ENCODE data around the gene WDR45B. TPM values are rescaled to one million over a fixed set of nuclear protein-coding genes. Genes with fewer than 3 reads are reported as not detected.

WDR45B gene
- polyA plus RNA-seq, 3 donors from 2014 or later: 34.3 to 65.5 (median 48.9) TPM

DNA sequence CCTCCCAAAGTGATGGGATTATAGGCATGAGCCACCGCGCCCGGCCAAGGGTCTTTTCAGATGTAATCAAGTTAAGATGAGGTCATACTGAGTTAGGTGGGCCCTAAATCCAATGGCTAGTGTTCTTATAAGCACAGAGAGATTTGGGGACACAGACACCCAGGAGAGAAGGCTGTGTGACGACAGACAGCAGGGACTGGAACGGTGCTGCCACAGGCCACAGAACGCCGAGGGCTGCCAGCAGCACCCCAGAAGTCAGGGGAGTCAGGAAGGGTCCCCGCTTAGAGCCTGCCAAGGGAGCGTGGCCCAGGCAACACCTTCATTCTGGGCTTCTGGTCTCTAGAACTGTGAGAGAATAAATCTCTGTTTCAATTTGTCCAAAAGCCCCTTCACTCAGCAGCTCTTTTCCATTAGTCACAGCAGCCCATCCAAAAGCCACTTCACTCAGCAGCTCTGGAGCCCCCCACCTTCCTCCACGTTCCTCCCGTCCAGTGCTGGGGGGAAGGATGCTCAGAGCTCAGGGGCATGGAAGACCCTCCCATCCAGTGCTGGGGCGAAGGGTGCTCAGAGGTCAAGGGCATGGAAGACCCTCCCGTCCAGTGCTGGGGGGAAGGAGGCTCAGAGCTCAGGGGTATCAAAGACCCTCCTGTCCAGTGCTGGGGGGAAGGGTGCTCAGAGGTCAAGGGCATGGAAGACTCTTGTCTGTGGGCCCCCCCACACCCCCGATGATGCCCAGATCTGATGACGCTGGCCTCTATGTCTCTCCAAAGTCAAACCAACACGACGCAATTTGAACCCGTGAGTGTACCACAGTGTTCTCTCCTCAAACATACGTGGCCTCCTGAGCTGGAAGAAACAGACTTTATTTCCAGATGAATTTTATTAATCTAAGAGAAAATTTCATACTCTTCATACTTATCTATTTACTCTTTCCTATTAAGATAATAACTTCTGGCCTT is 38.4 kb upstream of the WDR45B start:
- Mint-ChIP-seq H3K27me3 (ENCODE audit: low read depth in 3 of 3) (peaks cover 0 to 2% (median 0%) of the 10 kb centered on the region in 3 donors), H3K36me3 (peaks cover 3 to 13% (median 10%) of the 10 kb centered on the region in 3 donors), H3K4me1 (no peaks in the 10 kb centered on the region), H3K27ac (peak overlapping the region in 1 of 6 donors; percentile 14), H3K4me3 (no peak overlapping the region), H3K9me3 (peaks cover 0 to 8% (median 5%) of the 10 kb centered on the region in 6 donors)
- DNase-seq: no peak

DNA sequence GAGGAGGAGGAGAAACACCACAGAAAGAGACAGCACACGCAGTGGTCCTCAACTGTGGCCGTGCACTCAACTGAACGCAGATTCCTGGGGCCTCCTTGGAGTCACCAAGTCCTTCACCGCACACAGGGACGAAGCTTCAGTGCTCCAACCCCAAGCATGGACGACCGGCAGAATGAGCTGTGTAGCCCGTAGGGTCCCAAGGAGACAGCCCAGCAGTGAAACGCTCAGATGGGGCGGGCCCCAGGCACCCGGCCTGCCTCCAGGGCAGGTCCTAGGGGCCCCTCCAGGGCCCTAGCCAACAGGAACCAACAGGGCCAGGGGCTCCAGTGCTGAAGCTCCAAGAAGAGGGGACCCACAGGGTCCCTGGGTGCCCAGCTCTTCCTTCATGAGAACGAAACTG is 37.0 kb upstream of the WDR45B start:
- H3K27me3 Mint-ChIP-seq (ENCODE audit: low read depth in 3 of 3): peaks cover 0 to 2% (median 2%) of the 10 kb centered on the region in 3 donors
- DNase-seq: no peak
- H3K4me3 Mint-ChIP-seq: no peak overlapping the region
- H3K27ac Mint-ChIP-seq: no peak overlapping the region
- H3K9me3 Mint-ChIP-seq: peaks cover 0 to 9% (median 8%) of the 10 kb centered on the region in 6 donors
- no peaks in the 10 kb centered on the region for H3K4me1 Mint-ChIP-seq
- H3K36me3 Mint-ChIP-seq: peaks cover 3 to 14% (median 11%) of the 10 kb centered on the region in 3 donors

DNA sequence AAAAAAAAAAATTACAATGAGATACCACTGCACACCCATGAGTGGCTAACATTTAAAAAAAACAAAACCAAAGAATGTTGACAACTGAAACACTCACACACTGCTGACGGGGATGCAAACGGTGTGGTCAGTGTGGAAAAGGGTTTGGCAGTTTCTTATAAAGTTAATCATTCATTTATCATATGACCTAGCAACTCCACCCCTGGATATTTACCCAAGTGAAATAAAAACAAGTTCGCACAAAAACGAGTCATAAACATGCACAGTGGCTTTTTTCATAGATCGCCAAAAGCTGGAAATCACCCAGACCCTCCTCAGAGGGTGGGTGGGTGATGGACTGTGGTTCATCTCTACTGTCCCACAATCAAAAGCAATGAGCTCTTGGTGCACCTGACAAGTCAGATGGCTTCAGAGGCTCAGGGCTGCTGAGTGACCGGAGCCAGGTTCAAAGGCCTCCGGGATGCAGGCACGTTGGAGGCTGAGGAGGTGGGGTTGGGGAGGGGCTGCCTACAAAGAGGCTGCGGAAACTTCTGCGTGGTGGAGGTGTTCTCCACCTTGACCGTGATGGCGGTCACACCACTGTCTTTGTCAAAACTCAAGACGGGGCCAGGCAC is 36.1 kb upstream of the WDR45B start:
- Mint-ChIP-seq H3K4me1 (no peaks in the 10 kb centered on the region), H3K27me3 (ENCODE audit: low read depth in 3 of 3) (peaks cover 0 to 2% (median 2%) of the 10 kb centered on the region in 3 donors), H3K4me3 (no peak overlapping the region), H3K9me3 (peaks cover 0 to 9% (median 8%) of the 10 kb centered on the region in 6 donors), H3K27ac (no peak overlapping the region), H3K36me3 (peaks cover 3 to 10% (median 7%) of the 10 kb centered on the region in 3 donors)
- no peak for DNase-seq

DNA sequence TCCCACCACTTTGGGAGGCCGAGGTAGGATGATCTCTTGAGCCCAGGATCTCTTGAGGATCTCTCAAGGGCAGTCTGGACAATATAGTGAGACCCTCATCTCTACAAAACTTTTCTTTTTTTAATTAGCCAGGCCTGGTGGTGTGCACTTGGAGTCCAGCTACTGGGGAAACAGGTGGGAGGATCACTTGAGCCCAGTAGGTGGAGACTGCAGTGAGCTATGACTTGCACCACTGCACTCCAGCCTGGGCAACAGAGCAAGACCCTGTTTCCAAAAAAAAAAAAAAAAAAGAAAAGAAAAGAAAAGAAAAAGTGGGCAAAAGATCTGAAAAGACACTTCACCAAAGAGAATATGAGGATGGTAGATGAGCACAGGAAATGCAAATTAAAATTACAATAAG is 35.3 kb upstream of the WDR45B start:
- Mint-ChIP-seq H3K27ac (no peak overlapping the region), H3K4me1 (no peaks in the 10 kb centered on the region), H3K36me3 (peaks cover 3 to 10% (median 7%) of the 10 kb centered on the region in 3 donors), H3K4me3 (no peak overlapping the region), H3K9me3 (peaks cover 0 to 9% (median 8%) of the 10 kb centered on the region in 6 donors), H3K27me3 (ENCODE audit: low read depth in 3 of 3) (peaks cover 0 to 6% (median 2%) of the 10 kb centered on the region in 3 donors)
- DNase-seq: no peak

DNA sequence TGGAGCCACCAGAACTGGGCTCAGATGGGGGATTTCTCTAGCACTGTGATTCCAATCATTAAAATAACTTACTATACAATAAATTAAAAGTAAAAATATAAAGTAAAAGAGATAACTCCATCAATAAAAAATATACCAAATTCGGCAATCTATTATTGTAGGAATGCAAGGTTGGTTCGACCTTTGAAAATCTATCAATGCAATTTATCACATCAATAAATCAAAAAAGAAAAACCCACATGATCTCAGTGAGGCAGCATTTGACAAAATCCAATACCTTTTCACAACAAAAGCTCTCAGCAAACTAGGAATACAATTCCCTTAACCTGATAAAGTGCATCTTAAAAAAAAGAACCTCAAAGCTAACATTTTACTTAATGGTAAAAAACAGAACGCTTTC is 33.3 kb upstream of the WDR45B start:
- H3K4me3 Mint-ChIP-seq: no peak overlapping the region
- peaks cover 0 to 8% (median 2%) of the 10 kb centered on the region in 3 donors for H3K27me3 Mint-ChIP-seq (ENCODE audit: low read depth in 3 of 3)
- H3K9me3 Mint-ChIP-seq: peaks cover 0 to 9% (median 8%) of the 10 kb centered on the region in 6 donors
- H3K27ac Mint-ChIP-seq: no peak overlapping the region
- H3K36me3 Mint-ChIP-seq: peaks cover 3 to 10% (median 7%) of the 10 kb centered on the region in 3 donors
- no peaks in the 10 kb centered on the region for H3K4me1 Mint-ChIP-seq
- no peak for DNase-seq

DNA sequence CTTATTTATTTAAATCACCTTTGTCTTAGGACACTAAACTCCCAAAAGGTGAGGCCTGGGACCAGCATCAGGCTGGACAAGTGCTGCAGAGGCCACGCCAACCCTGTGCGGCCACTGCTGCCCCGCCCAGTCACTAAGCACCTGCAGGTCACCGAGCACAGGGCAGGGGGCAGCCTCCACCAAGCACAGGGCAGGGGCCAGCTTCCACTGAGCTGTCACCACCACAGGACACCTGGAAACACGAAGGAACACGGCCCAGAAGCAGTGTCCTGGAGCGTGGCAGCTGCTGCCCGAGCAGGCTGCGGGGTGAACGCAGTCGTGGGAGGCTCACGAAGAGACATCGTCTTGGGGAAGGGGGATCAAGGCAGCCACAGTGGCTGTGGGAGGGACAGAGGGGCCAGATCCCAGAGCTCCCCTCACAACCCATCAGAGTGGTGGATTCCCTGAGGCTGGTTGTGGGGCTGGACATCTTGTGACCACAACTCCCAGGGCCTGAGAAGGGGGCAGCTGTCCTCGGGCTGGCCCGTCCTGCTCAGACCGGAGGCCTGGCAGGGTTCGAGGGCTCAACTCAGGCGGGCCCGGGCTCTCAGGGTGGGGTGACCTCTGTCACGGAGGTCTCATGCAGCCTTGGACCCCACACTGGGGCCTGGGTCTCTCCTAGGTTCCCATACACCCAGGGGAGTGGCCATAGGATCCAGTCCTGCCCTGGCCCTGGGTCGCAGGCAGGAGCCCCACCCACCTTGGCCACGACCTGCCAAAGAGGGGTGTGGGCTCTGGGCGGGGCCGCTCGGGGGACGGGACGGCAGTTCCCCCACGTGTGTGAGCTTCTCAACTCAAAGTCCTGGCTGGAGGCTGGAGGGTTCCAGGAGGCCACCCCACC is 31.6 kb upstream of the WDR45B start:
- peaks cover 0 to 9% (median 8%) of the 10 kb centered on the region in 6 donors for H3K9me3 Mint-ChIP-seq
- no peak for DNase-seq
- no peak overlapping the region for H3K27ac Mint-ChIP-seq
- no peak overlapping the region for H3K4me3 Mint-ChIP-seq
- peaks cover 2 to 9% (median 2%) of the 10 kb centered on the region in 3 donors for H3K27me3 Mint-ChIP-seq (ENCODE audit: low read depth in 3 of 3)
- no peaks in the 10 kb centered on the region for H3K4me1 Mint-ChIP-seq
- peaks cover 3 to 10% (median 7%) of the 10 kb centered on the region in 3 donors for H3K36me3 Mint-ChIP-seq

DNA sequence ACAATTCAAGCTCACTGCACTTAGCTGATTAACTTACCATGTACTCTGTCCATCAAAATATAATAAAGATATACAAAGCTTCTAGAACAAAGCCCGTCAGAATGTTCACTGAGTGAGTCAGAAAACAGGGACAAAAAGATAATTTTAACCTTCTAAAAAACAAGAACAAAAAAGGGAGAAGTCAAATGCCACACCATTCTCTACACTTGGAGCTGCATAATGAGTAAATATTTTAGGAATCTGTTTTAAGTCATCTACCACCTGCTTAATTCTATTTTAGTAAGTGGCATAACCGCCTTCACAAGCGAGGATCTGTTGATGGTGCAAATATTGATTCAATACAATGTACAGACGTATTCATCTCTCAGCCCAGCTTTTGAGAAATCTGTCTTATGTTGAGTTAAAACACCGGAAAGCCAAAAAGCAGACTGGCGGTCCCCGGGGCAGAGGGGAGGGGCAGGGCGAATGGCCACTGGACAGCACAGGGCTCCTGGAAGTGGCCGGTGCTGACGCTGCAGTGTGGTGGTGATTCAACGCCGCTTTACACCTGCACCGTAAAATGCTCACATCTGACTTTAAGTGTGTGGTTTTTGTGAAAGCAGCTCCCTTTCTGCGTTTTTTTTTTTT is 30.1 kb upstream of the WDR45B start:
- H3K9me3 Mint-ChIP-seq: peaks cover 0 to 9% (median 8%) of the 10 kb centered on the region in 6 donors
- no peak overlapping the region for H3K4me3 Mint-ChIP-seq
- H3K4me1 Mint-ChIP-seq: no peaks in the 10 kb centered on the region
- no peak overlapping the region for H3K27ac Mint-ChIP-seq
- H3K36me3 Mint-ChIP-seq: peaks cover 3 to 10% (median 7%) of the 10 kb centered on the region in 3 donors
- peaks cover 2 to 9% (median 2%) of the 10 kb centered on the region in 3 donors for H3K27me3 Mint-ChIP-seq (ENCODE audit: low read depth in 3 of 3)
- no peak for DNase-seq

DNA sequence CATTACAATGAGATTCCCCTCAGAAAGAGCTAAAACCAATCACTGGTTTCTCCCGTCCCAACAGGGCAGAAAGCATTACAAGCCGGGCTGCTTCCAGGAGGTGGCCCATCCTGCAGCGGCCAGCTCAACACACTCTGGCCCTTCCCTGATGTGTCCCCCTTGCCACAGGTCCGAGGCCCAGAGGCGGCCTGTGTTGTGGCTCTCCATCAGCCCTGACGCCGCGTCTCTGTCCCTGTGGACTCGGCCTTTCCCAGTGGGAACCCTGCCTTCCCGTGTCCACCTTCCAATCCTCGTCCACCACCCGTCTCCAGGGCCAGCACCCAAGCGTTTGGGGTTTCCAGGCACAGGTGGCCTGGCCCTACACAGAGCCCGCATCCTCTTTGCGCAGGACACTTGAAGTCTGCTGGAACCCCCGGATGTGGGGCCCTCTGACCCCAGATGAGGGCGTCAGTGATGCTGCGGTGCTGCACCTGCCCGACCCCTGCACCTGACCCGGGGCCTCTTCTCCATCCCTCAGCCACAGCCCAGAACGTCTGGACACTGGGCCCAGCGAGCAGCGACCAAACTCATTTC is 29.2 kb upstream of the WDR45B start:
- peaks cover 2 to 9% (median 2%) of the 10 kb centered on the region in 3 donors for H3K27me3 Mint-ChIP-seq (ENCODE audit: low read depth in 3 of 3)
- no peak overlapping the region for H3K27ac Mint-ChIP-seq
- no peak for DNase-seq
- H3K4me1 Mint-ChIP-seq: no peaks in the 10 kb centered on the region
- H3K4me3 Mint-ChIP-seq: no peak overlapping the region
- H3K36me3 Mint-ChIP-seq: peaks cover 3 to 8% (median 7%) of the 10 kb centered on the region in 3 donors
- H3K9me3 Mint-ChIP-seq: peaks cover 0 to 9% (median 8%) of the 10 kb centered on the region in 6 donors

DNA sequence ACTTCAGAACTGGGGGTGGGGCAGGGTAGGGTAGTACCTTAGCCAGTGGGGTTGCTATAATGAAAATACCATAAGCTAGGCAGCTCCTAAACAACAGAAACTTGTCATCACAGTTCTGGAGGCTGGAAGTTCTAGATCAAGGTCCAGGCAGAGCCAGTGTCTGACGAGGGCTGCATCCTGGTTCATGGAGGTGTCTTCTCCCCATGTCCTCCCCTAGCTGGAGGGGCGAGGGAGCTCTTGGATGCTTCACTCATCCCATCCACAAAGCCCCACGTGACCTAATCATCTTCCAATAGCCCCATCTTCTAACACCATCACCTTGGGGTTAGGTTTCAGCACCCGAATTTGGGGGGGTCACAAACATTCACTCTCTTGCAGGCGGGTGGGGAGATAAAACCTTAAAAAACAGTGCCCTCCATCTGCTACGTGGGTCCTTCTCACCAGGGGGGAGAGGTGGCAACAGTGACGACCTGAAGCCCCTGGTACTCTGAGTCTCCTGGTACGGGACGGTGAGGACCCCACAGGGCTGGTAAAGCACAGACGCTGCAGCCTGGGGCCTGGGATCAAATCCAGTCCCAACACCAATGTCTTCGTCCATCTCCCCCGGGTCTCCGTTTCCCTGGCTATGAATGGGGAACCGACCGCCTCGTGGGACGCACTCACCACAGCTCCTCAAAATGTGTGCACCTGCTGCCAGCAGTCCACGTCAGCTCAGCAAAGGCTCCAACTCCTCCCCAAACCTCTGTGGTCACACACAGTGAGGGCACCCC is 27.4 kb upstream of the WDR45B start:
- Mint-ChIP-seq H3K9me3 (no peaks in the 10 kb centered on the region), H3K4me3 (no peak overlapping the region), H3K27ac (no peak overlapping the region), H3K4me1 (peaks cover 0 to 7% of the 10 kb centered on the region in 2 donors), H3K36me3 (no peaks in the 10 kb centered on the region), H3K27me3 (ENCODE audit: low read depth in 3 of 3) (peaks cover 0 to 7% (median 4%) of the 10 kb centered on the region in 3 donors)
- DNase-seq: no peak

DNA sequence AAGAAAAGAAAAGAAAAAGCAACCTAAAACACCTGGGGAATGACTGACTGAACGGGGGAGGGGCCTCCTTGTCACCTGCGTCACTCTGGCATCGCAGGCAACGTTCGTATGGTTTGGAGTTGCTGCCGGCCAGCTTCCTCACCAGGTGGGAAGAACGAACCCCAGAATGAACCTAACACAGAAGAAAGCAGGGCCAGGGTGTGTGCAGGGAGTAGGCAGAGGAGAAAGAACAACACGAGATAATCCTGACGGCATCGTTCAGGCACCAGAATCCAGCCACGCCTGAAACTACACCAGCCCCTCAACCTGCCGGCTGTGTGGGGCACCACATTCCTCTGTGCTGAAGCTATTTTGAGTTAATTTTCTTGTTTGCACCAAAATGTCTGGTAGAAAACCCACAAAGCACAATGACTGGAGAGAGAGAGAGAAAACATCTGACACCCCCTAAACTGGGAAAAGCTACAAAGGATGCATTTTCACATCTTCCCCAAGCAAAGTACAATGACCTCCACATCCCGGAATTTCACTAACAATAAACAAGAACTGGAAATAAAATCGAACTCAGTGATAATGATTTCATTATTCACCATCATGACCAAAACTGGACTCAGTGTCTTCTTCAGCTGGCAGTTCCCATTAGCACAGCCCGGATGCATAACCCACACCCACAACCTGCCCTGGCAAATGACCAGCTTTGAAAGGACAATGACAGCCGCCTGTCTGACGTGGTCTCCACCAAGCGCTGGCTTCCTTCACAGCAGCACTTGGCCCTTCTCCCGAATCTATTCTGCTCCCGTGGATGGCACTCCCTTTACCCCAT is 26.6 kb upstream of the WDR45B start:
- DNase-seq: no peak
- H3K27me3 Mint-ChIP-seq (ENCODE audit: low read depth in 3 of 3): peaks cover 0 to 7% (median 4%) of the 10 kb centered on the region in 3 donors
- peaks cover 0 to 7% of the 10 kb centered on the region in 2 donors for H3K4me1 Mint-ChIP-seq
- no peak overlapping the region for H3K4me3 Mint-ChIP-seq
- H3K9me3 Mint-ChIP-seq: no peaks in the 10 kb centered on the region
- no peaks in the 10 kb centered on the region for H3K36me3 Mint-ChIP-seq
- H3K27ac Mint-ChIP-seq: no peak overlapping the region

DNA sequence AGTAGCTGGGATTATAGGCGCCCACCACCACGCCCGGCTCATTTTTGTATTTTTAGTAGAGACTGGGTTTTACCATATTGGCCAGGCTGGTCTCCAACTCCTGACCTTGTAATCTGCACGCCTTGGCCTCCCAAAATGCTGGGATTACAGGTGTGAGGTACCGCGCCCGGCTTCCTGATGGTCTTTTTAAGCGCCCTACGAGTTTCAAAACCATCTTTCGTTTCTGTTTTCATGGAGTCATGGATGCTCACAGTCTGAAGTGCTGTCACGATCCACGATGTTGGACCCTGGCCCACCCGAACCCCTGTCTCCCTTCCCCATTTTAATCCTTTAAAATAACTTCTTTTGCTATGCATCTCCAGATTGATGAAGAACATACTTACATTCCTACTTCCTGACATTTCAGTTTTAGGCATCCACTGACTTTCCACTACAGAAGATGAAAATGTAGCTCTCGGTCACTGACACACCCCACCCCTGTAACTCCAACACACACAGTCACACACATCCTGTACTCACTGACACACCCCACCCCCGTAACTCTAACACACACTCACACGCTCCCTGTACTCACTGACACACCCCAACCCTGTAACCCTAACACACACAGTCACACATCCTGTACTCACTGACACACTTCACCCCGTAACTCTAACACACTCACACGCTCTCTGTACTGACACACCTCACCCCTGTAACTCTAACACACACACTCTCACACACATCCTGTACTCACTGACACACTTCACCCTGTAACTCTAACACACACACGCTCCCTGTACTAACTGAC is 22.6 kb upstream of the WDR45B start:
- Mint-ChIP-seq H3K4me3 (no peak overlapping the region), H3K36me3 (no peaks in the 10 kb centered on the region), H3K27me3 (ENCODE audit: low read depth in 3 of 3) (peaks cover 0 to 4% (median 0%) of the 10 kb centered on the region in 3 donors), H3K27ac (peak overlapping the region in 1 of 6 donors; percentile 27), H3K9me3 (no peaks in the 10 kb centered on the region), H3K4me1 (peaks cover 7 to 13% of the 10 kb centered on the region in 2 donors)
- DNase-seq: no peak

All from immature natural killer cell (primary cell).